GM21619 (cell line): Measurements from ENCODE around the gene AGBL4.

Experiments used
- ATAC-seq: cut with Tn5 transposase; IDR thresholded peaks from one replicate; pipeline ENCODE4 v1.9.1; 2021; ENCODE audit not compliant: unreplicated experiment

The AGBL4 gene

GRCh38 chr1:48784301-48784700 lies 1239.5 kb downstream of the AGBL4 start:
- no peak for ATAC-seq

GRCh38 chr1:48777219-48777895 lies 1246.4 kb downstream of the AGBL4 start:
- no peak for ATAC-seq

DNA sequence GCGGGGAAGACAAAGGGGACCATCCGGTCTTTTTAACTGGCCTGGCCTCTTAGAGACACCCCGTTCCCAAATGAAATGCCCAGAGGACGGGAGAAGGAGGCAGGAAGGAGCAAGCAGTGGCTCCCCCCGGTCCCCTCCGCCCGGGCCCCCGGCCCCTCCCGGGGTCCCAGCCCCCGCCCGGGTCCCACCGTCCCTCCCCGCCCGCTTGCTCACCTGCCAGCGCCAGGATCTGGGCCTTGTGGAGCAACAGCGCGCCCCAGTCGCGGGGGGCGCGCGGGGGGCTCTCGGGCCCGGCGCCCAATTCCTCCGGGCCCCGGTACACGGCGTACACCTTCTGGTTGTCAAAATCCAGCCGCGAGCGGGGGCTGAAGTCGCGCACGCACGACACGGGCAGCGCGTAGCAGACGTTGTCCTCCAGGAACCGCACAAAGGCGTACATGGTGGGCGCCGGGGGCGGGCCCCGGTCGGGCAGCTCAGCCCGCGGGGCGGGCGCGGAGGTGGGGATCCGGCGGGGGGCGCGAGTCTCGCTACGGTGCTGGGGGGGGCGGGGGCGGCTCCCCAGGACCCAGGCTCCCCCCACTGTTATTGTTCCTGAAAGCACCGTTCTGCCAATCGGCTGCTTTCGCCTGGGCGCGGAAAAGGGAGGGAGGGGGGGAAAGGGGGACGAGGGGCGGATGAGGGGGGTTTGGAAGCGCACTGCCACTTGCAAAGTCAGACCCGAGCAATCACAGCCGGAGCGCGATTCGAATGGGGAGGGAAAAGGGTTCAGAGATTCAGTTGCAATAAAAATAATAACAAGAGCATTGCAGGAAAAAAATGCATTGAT lies 1247.1 kb downstream of the AGBL4 start, which contains the start of gene BEND5:
Gene BEND5, minus strand, starts transcription at position 499 of the 826 bp plus-strand sequence. Its CDS starts 60 bp downstream, at position 439.
- no peak for ATAC-seq

- ATAC-seq: no peak
Measured at GRCh38 chr1:48775831-48776392, 1247.8 kb downstream of the AGBL4 start.

DNA sequence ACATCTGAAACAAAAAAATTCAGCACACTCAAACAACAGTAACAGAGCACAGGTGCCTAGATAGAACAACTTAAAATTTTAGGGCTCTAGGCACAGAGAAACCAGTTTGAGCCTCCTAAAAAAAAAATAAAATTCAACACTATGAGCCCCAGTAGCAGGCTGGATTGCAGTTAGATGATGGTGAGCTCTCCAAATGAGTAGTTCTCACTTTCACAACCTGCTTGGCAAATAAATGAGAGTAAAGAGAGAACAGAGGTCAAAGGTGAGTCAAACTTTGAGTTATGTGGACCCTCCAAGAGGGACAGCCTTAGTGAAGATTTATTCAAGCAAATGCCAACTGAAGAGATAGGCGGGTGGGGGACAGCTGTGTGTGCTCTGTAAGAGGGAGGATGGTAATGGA lies 1250.6 kb downstream of the AGBL4 start:
- ATAC-seq: peak; percentile 49

GRCh38 chr1:48772211-48772610 lies 1251.5 kb downstream of the AGBL4 start:
- no peak for ATAC-seq

DNA sequence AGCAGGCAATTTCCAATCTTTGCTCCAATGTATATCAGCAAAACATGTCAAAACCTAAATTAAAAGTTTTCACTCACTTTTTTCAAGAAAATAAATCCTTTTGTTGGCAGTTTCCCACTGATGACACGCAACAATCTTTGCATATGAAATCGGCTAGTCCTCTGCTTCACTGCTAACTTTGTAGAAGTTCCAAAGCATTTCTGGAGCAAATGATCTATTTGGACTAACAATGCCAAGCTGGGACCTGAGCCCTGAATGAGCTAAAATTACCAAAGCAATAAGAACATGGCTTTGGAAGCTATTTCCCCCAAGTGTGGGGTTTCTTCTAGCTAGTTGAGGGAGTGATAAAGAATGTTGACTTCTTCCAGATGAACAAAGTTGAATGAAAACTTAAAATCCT lies 1252.2 kb downstream of the AGBL4 start:
- no peak for ATAC-seq

GRCh38 chr1:48767975-48768510 lies 1255.7 kb downstream of the AGBL4 start:
- ATAC-seq: no peak

DNA sequence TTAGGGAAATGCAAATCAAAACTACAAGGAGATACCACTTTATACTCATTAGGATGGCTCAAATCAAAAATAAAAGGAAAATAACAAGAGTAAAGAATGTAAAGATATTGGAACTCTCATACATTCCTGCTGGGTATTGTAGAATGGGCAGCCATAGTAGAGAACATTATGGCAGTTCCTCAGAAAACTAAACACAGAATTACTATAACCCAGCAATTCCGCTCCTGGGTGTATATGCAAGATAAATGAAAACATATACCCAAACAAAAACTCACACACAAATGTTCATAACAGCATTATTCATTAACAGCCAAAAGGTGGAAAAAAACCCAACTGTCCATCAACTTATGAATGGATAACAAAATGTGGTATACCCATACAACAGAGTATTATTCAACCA lies 1258.4 kb downstream of the AGBL4 start:
- ATAC-seq: no peak

- no peak for ATAC-seq
Measured at GRCh38 chr1:48761986-48762385, 1261.8 kb downstream of the AGBL4 start.

DNA sequence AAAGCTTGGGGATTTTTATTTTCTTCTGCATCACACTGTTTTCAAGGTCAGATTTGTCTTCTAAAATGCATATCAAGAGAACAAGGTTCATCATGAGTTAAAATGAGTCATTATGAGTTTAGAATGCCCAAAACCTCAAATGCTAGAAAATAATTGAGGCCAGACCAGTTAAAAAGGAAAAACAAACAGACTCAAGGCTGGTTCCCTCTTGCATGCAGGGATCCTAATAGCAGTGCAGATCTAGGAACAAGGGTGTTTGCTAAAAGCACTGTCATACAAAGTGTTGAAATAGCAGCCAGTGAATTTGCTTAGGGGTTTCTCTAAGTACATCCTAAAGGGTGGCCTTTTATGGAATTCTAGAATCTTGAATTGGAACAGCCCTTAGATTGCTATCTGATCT lies 1262.3 kb downstream of the AGBL4 start:
- no peak for ATAC-seq

GRCh38 chr1:48760857-48761256 lies 1262.9 kb downstream of the AGBL4 start:
- no peak for ATAC-seq

- no peak for ATAC-seq
Measured at GRCh38 chr1:48758976-48759375, 1264.8 kb downstream of the AGBL4 start.

GRCh38 chr1:48757363-48757762 lies 1266.4 kb downstream of the AGBL4 start:
- ATAC-seq: no peak

DNA sequence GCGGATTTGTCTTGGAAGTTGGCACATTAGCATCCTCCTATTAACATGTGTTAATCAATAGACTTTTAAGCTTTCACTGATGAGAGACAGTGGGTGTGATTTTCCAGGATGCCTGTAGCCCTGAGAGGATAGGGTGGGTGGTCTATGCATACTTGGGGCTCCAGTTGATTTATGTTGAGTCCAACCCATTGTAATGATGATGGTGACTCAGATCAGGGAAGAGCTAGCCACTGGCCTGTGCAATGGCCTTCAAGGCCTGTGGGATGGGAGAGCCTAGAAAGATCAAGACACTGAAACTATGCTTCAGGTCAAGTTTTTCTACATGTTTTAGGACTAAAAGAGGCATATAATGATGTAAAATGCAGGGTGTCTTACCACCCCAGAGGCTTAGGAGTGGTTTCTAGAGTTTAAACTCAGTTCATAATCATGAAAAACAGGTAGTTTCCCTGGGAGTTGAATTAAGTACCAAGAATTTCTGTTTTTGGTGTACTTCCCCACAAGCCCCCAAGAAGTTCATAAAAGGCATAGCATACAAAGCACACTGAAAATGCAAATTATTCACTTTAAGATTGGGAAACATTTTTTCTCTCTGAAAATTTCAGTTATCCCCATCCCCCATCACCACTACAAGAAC lies 1267.0 kb downstream of the AGBL4 start:
- ATAC-seq: no peak

GRCh38 chr1:48753293-48753692 lies 1270.5 kb downstream of the AGBL4 start:
- no peak for ATAC-seq

DNA sequence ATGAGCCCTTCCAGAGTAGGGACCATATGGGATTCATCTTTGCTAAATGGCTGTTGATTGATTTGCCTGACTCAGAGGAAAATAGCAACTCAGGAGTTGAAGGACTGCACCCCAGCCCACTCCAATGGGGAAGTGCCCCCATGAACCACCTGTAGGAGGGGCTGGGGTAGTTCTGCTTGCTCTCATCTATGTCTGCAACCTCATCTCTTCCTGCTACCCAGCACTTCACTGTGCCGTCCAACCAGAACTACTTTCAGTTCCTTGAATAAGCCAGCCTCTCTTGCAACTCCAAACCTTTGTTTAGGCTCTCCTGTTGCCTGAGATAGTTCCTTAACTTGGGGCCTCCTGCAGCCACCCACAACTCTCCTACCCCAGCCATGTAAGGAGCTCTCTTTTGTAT lies 1273.6 kb downstream of the AGBL4 start:
- ATAC-seq: peak; percentile 92

DNA sequence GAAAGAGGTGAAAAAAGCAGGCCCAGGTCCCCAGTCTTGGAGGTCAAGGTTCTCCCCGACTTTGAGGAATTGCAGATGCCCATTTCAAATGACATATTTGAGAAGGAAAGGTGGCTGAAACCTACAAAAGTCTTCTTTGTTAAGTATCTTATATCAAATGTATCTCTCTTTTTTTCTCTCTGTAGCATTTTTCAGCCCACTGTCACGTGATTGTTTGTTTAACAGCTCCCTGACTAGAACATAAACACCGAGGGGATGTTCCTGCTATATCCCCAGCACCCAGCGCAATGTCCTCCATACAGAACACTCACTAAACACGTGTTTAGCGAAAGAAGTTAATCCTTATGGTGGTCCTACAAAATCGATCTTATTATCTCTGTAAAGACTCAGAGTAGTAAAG lies 1274.7 kb downstream of the AGBL4 start:
- no peak for ATAC-seq

GRCh38 chr1:48746906-48747305 lies 1276.8 kb downstream of the AGBL4 start:
- no peak for ATAC-seq

DNA sequence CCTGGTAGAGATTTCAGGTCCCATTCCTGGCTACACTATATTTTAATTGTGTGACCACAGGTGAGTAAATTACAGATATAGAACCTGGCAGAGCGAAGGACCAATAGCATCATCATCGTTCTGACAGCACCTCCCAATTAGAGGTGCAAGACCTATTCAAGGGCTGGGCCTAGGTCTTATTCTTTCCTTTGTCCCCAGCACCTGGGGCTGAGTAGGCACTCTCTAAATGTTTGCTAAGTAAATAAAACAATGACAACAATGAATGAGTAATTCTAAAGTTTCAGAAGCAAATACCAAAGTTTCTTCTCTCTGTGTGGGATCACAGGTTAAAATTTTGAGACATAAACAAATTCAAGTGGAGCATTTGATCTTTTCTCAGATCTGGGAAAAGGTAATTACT lies 1279.7 kb downstream of the AGBL4 start:
- ATAC-seq: no peak

GRCh38 chr1:48743480-48743879 lies 1280.3 kb downstream of the AGBL4 start:
- ATAC-seq: no peak
